Neural cell (in vitro differentiated cells): ENCODE results near the gene SPATA6L. TPM values are rescaled to one million over a fixed set of nuclear protein-coding genes. Genes with fewer than 3 reads are reported as not detected.

Experiments
- H2AFZ ChIP-seq: fragments of 200-600, 300-800 bp; sonication (generic), shearing (Covaris generic); 2 replicates; pipeline ENCODE4 v1.6.0; 2014; ENCODE audit warnings: low read depth, mild to moderate bottlenecking, antibody characterized with exemption, low read length, moderate library complexity
- H3F3A ChIP-seq: fragments of 200-600 bp; shearing (Covaris generic); 2 replicates; pipeline ENCODE4 v1.6.1; 2016; ENCODE audit warnings: mild to moderate bottlenecking, moderate library complexity, mixed read lengths, antibody characterized with exemption, low read length; ENCODE audit not compliant: insufficient read depth, poor library complexity, severe bottlenecking
- H3K27ac ChIP-seq: fragments of 200-600, 300-800 bp; sonication (generic), shearing (Covaris generic); 2 replicates; pipeline ENCODE4 v1.5.1; 2014; ENCODE audit warnings: mild to moderate bottlenecking, low read length, moderate library complexity
- H3K27me3 ChIP-seq: fragments of 300-800, 200-600 bp; sonication (generic), shearing (Covaris generic); 2 replicates; pipeline ENCODE4 v1.6.0; 2014; ENCODE audit warnings: mild to moderate bottlenecking, low read depth, low read length, moderate library complexity; ENCODE audit not compliant: insufficient read depth
- H3K36me3 ChIP-seq: fragments of 300-800, 200-600 bp; sonication (generic), shearing (Covaris generic); 2 replicates; pipeline ENCODE4 v1.5.1; 2014; ENCODE audit warnings: mild to moderate bottlenecking, antibody characterized with exemption, low read length, moderate library complexity; ENCODE audit not compliant: insufficient read depth
- H3K4me2 ChIP-seq: fragments of 300-800, 200-600 bp; sonication (generic), shearing (Covaris generic); 2 replicates; pipeline ENCODE4 v1.6.0; 2014; ENCODE audit warnings: mild to moderate bottlenecking, low read length
- H3K4me3 ChIP-seq: fragments of 300-800, 200-600 bp; sonication (generic), shearing (Covaris generic); 2 replicates; pipeline ENCODE4 v1.5.1; 2014; ENCODE audit warnings: mild to moderate bottlenecking, low read length, moderate library complexity
- H3K79me2 ChIP-seq: fragments of 200-600 bp; shearing (Covaris generic); replicated peaks from 2 replicates; pipeline ENCODE4 v1.6.0; 2014; ENCODE audit warnings: mild to moderate bottlenecking, low read length, moderate library complexity; ENCODE audit not compliant: insufficient read depth
- H3K9ac ChIP-seq: fragments of 300-800, 200-600 bp; sonication (generic), shearing (Covaris generic); 2 replicates; pipeline ENCODE4 v1.6.1; 2016; ENCODE audit warnings: mild to moderate bottlenecking, low read length, mixed read lengths
- H3K9me2 ChIP-seq: fragments of 200-600 bp; shearing (Covaris generic); 2 replicates; pipeline ENCODE4 v1.6.1; 2016; ENCODE audit warnings: mild to moderate bottlenecking, low read length, mixed read lengths; ENCODE audit not compliant: insufficient read depth
- H3K9me3 ChIP-seq: fragments of 200-600, 300-800 bp; sonication (generic), shearing (Covaris generic); 2 replicates; pipeline ENCODE4 v1.6.1; 2016; ENCODE audit warnings: mild to moderate bottlenecking, mixed run types, low read length, moderate library complexity, mixed read lengths
- H4K20me1 ChIP-seq: fragments of 200-600 bp; shearing (Covaris generic); 2 replicates; pipeline ENCODE4 v1.6.1; 2016; ENCODE audit warnings: mild to moderate bottlenecking, mixed run types; ENCODE audit not compliant: insufficient read depth
- EP300 ChIP-seq: fragments of 450-650 bp; conservative IDR thresholded peaks from 2 replicates; pipeline ENCODE4 v1.6.1; 2014; ENCODE audit warnings: antibody characterized with exemption, mild to moderate bottlenecking, moderate library complexity; ENCODE audit not compliant: poor library complexity, severe bottlenecking
- EZH2 ChIP-seq: fragments of 200-600, 300-800 bp; shearing (Covaris generic), sonication (generic); IDR thresholded peaks from 2 replicates; pipeline ENCODE4 v1.6.1; 2014; ENCODE audit warnings: antibody characterized with exemption, low read length, borderline replicate concordance, mild to moderate bottlenecking; ENCODE audit not compliant: insufficient read depth, poor library complexity, severe bottlenecking
- MXI1 ChIP-seq: fragments of 450-650 bp; conservative IDR thresholded peaks from 2 replicates; pipeline ENCODE4 v1.6.1; 2014; ENCODE audit warnings: antibody characterized with exemption, mild to moderate bottlenecking; ENCODE audit not compliant: poor library complexity, severe bottlenecking
- POLR2AphosphoS5 ChIP-seq: IDR thresholded peaks from 2 replicates; pipeline ENCODE4 v1.6.1; 2012
- RAD21 ChIP-seq: fragments of 450-650 bp; conservative IDR thresholded peaks from 2 replicates; pipeline ENCODE4 v1.6.1; 2014; ENCODE audit warnings: antibody characterized with exemption, mild to moderate bottlenecking, moderate library complexity
- SMC3 ChIP-seq: fragments of 450-650 bp; conservative IDR thresholded peaks from 2 replicates; pipeline ENCODE4 v1.6.1; 2014; ENCODE audit warnings: antibody characterized with exemption, mild to moderate bottlenecking, moderate library complexity; ENCODE audit not compliant: poor library complexity
- TAF1 ChIP-seq: IDR thresholded peaks from 2 replicates; pipeline ENCODE4 v1.6.1; 2012; ENCODE audit warnings: low read depth
- polyA plus RNA-seq: library from polyadenylated mRNA; depleted of rRNA; stranded (reverse); fragments of >200 nt; gene quantifications from 2 replicates; pipeline ENCODE4 v1.2.3, GENCODE V29; 2014
- TF ChIP-seq, protein P1 (sequence below): fragments of 450-650 bp; IDR thresholded peaks from 2 replicates; pipeline ENCODE4 v1.5.1; 2014; ENCODE audit warnings: antibody characterized with exemption, mild to moderate bottlenecking, moderate library complexity; ENCODE audit not compliant: poor library complexity, severe bottlenecking
- TF ChIP-seq, protein P2 (sequence below): IDR thresholded peaks from 2 replicates; pipeline ENCODE4 v1.6.1; 2012; ENCODE audit warnings: borderline replicate concordance

SPATA6L gene
- polyA plus RNA-seq, 1 donor from 2014 or later: 0.89 TPM

DNA sequence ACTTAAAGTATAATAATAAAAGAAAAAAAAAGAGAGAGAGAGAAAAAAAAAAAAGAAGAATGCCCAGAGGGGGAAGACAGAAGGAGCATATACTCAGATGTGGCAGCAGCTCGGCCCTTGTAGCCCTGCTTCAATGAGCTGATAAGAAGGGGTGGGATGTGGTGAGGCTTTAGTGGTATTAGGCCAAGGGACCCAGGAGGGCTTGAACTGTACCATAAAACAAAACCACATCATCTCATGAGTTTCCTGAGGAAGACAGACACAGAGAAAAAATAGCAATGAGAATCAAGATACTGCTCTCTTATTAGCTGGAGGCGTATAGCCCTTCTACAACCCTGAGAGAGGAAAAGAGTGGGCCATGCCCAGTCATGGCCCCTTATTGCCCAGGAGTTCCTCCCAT, 103.2 kb downstream of the SPATA6L start:
- no peak for TF ChIP-seq POLR2AphosphoS5
- TF ChIP-seq, protein P1, sequence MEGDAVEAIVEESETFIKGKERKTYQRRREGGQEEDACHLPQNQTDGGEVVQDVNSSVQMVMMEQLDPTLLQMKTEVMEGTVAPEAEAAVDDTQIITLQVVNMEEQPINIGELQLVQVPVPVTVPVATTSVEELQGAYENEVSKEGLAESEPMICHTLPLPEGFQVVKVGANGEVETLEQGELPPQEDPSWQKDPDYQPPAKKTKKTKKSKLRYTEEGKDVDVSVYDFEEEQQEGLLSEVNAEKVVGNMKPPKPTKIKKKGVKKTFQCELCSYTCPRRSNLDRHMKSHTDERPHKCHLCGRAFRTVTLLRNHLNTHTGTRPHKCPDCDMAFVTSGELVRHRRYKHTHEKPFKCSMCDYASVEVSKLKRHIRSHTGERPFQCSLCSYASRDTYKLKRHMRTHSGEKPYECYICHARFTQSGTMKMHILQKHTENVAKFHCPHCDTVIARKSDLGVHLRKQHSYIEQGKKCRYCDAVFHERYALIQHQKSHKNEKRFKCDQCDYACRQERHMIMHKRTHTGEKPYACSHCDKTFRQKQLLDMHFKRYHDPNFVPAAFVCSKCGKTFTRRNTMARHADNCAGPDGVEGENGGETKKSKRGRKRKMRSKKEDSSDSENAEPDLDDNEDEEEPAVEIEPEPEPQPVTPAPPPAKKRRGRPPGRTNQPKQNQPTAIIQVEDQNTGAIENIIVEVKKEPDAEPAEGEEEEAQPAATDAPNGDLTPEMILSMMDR: no peak
- no peak for TF ChIP-seq MXI1
- TF ChIP-seq SMC3: no peak
- no peak for TF ChIP-seq EZH2
- no peak for TF ChIP-seq RAD21
- TF ChIP-seq TAF1: no peak
- TF ChIP-seq, protein P2, sequence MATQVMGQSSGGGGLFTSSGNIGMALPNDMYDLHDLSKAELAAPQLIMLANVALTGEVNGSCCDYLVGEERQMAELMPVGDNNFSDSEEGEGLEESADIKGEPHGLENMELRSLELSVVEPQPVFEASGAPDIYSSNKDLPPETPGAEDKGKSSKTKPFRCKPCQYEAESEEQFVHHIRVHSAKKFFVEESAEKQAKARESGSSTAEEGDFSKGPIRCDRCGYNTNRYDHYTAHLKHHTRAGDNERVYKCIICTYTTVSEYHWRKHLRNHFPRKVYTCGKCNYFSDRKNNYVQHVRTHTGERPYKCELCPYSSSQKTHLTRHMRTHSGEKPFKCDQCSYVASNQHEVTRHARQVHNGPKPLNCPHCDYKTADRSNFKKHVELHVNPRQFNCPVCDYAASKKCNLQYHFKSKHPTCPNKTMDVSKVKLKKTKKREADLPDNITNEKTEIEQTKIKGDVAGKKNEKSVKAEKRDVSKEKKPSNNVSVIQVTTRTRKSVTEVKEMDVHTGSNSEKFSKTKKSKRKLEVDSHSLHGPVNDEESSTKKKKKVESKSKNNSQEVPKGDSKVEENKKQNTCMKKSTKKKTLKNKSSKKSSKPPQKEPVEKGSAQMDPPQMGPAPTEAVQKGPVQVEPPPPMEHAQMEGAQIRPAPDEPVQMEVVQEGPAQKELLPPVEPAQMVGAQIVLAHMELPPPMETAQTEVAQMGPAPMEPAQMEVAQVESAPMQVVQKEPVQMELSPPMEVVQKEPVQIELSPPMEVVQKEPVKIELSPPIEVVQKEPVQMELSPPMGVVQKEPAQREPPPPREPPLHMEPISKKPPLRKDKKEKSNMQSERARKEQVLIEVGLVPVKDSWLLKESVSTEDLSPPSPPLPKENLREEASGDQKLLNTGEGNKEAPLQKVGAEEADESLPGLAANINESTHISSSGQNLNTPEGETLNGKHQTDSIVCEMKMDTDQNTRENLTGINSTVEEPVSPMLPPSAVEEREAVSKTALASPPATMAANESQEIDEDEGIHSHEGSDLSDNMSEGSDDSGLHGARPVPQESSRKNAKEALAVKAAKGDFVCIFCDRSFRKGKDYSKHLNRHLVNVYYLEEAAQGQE: no peak
- no peak for TF ChIP-seq EP300
- H3K9me3 ChIP-seq: no peaks in the 10 kb centered on the region
- H3K27me3 ChIP-seq: no peaks in the 10 kb centered on the region

DNA sequence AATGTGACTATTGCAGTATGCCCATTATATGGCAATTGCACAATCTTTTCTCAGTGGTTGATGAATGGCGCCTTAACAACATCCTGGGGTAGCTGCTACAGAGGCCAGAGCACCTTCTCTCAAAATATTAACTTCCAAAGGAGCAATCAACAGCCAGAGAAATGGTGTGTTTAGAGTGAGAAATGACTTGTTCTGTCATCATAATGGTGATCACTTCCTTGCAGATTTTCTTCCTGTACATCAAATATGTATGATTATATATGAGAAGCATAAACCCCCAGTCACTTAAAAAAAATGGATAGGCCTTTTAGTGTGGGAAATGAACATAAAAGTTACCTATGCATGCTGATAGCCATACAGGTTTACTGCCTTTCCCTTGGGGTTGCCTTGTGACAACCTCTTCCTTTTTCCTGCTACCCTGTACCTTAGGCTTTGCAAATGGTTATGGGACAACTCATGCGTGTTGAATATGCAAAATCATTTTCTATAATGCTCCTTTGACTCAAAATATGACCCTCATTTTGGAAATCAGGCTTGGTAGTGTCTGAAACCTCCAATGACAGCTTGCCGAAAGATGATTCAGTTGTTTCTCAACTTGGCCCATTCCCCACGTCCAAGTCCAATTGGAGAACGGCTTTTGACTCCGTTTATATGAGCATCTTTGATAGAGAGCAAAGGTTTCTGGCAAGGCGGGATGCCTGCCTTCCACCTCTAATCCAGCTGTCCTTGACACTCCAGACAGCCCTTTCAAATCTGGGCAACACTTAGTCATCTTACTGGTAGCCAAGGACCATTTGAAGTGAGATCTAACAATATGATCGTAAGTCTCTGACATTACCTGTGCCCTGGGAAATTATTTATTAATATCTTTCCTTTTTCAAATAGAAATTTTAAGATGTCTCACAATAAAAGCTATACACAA, 106.8 kb downstream of the SPATA6L start:
- Histone ChIP-seq H3K9ac (no peak overlapping the region), H4K20me1 (no peaks in the 10 kb centered on the region), H3K9me2 (no peaks in the 10 kb centered on the region), H3F3A (no peaks in the 10 kb centered on the region), H3K79me2 (no peaks in the 10 kb centered on the region), H3K27me3 (no peaks in the 10 kb centered on the region), H3K9me3 (no peaks in the 10 kb centered on the region), H3K4me3 (no peak overlapping the region), H2AFZ (no peak overlapping the region), H3K27ac (no peak overlapping the region), H3K4me2 (no peak overlapping the region), H3K36me3 (no peaks in the 10 kb centered on the region)
- TF ChIP-seq EZH2: no peak
- TF ChIP-seq POLR2AphosphoS5: peak; percentile 22

More for the DNA sequence above, 103.2 kb downstream of the SPATA6L start:
- no peaks in the 10 kb centered on the region for H3F3A ChIP-seq
- no peaks in the 10 kb centered on the region for H4K20me1 ChIP-seq
- no peaks in the 10 kb centered on the region for H3K36me3 ChIP-seq
- no peaks in the 10 kb centered on the region for H3K79me2 ChIP-seq
- H3K4me3 ChIP-seq: no peak overlapping the region
- no peak overlapping the region for H3K27ac ChIP-seq
- no peak overlapping the region for H2AFZ ChIP-seq
- H3K4me2 ChIP-seq: no peak overlapping the region
- H3K9me2 ChIP-seq: no peaks in the 10 kb centered on the region
- no peak overlapping the region for H3K9ac ChIP-seq
